OCI-LY3 (cell line): Measurements from ENCODE around the gene FREY1.
A peak's percentile ranks its signal among the peaks of the same experiment; 100 is the strongest.

Source experiments
- H2AFZ ChIP-seq: fragments of 200-600, 300-600 bp; shearing (Covaris generic); 2 replicates; pipeline ENCODE4 v1.6.0; 2014; ENCODE audit warnings: antibody characterized with exemption, low read depth, low read length
- H3K27ac ChIP-seq: fragments of 200-600, 300-600 bp; sonication (generic); 2 replicates; pipeline ENCODE4 v1.5.1; 2014; ENCODE audit warnings: mild to moderate bottlenecking, low read length, moderate library complexity, mixed read lengths
- H3K27me3 ChIP-seq: fragments of 200-600, 300-600 bp; sonication (generic); 2 replicates; pipeline ENCODE4 v1.6.1; 2014; ENCODE audit warnings: low read depth, low read length, mixed read lengths
- H3K36me3 ChIP-seq: fragments of 200-600, 300-600 bp; sonication (generic); replicated peaks from 2 replicates; pipeline ENCODE3; 2014; ENCODE audit warnings: low read depth, low read length, mixed read lengths
- H3K4me1 ChIP-seq: fragments of 300-600, 200-600 bp; sonication (generic); 2 replicates; pipeline ENCODE4 v1.6.1; 2014; ENCODE audit warnings: low read length, mixed read lengths
- H3K4me2 ChIP-seq: fragments of 200-600, 300-600 bp; sonication (generic); 2 replicates; pipeline ENCODE4 v1.6.1; 2014; ENCODE audit warnings: low read length, mixed read lengths
- H3K4me3 ChIP-seq: fragments of 300-600, 200-600 bp; sonication (generic); 2 replicates; pipeline ENCODE4 v1.5.1; 2014; ENCODE audit warnings: antibody characterized with exemption, mild to moderate bottlenecking, low read length, moderate library complexity
- H3K79me2 ChIP-seq: fragments of 300-600, 200-600 bp; shearing (Covaris generic); 2 replicates; pipeline ENCODE4 v1.6.1; 2014; ENCODE audit warnings: mild to moderate bottlenecking, low read length, mixed read lengths
- H3K9ac ChIP-seq: fragments of 300-600, 200-600 bp; shearing (Covaris generic); 2 replicates; pipeline ENCODE4 v1.6.0; 2014; ENCODE audit warnings: mild to moderate bottlenecking, low read length, moderate library complexity
- H3K9me3 ChIP-seq: fragments of 200-600, 300-600 bp; shearing (Covaris generic); 2 replicates; pipeline ENCODE4 v1.6.1; 2014; ENCODE audit warnings: low read length, mixed read lengths; ENCODE audit not compliant: insufficient read depth
- H4K20me1 ChIP-seq: fragments of 200-600, 300-600 bp; sonication (generic); 2 replicates; pipeline ENCODE4 v1.6.1; 2016; ENCODE audit warnings: low read length, mixed read lengths; ENCODE audit not compliant: insufficient read depth
- EZH2phosphoT487 ChIP-seq: fragments of 200-600 bp; shearing (Covaris generic); IDR thresholded peaks from 2 replicates; pipeline ENCODE4 v1.6.1; 2018; ENCODE audit warnings: antibody characterized with exemption, mixed run types, low read depth
- TF ChIP-seq, protein P1 (sequence below): fragments of 200-600, 300-600 bp; sonication (generic); IDR thresholded peaks from 2 replicates; pipeline ENCODE4 v1.5.1; 2014; ENCODE audit warnings: antibody characterized with exemption, low read length, low read depth

FREY1 gene

DNA sequence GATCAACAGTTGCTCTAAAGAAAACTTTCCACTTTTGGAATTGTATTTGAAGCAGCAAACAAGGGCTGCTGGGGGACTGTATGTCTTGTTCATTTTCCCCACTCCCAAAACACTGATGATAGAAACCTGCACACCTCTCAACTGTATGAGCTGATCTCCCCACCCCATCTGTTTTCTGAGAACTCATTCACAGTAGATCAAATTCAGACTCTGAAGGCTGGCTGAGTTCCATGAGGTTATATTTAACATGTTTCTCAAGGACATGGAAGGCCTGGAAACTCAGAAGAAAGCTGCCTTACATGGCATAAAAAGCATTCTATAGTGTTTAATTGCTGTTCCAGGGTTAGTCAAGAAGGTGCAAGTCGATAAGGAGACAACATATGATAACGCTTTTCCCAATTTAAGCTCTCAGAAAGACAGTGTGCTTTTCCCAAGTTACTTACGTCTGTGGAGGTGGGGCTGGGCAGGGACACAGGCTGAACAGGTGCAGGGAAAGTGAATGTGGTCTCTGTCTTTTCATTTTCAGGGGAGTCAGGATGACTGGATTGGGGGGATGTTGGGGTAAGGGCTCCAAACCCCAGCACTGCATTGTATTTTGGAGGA, 38.4 kb upstream of the FREY1 start:
- H3K27ac ChIP-seq, result no peak overlapping the region
- H3K9ac ChIP-seq, result no peak overlapping the region
- no peaks in the 10 kb centered on the region for H3K9me3 ChIP-seq
- H3K4me3 ChIP-seq, result no peak overlapping the region
- H3K4me1 ChIP-seq, result peaks cover 23% of the 10 kb centered on the region
- no peak for TF ChIP-seq EZH2phosphoT487
- no peak overlapping the region for H2AFZ ChIP-seq
- peaks cover 32% of the 10 kb centered on the region for H3K36me3 ChIP-seq
- H3K79me2 ChIP-seq, result no peaks in the 10 kb centered on the region
- no peaks in the 10 kb centered on the region for H3K27me3 ChIP-seq
- no peaks in the 10 kb centered on the region for H4K20me1 ChIP-seq
- no peak overlapping the region for H3K4me2 ChIP-seq

DNA sequence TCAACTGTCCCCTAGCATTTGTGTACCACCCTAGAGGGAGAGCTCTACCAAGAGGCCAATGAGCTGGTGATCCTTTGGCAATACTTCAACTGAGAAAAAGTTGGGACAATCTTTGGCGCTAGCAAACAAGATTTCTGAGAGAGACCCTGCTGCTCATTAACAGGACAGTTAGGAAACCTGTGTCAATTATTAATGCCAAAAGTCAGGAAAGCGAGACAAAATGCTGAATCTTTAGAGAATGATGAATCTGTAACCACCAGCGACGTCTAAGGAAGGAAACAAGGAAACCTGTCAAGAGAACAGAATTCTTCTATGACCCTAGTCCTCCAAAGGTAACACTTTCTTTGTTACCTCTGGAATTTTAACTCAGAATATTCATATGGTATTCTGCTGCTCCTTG, 35.3 kb upstream of the FREY1 start:
- TF ChIP-seq EZH2phosphoT487, result no peak
- TF ChIP-seq, protein P1, sequence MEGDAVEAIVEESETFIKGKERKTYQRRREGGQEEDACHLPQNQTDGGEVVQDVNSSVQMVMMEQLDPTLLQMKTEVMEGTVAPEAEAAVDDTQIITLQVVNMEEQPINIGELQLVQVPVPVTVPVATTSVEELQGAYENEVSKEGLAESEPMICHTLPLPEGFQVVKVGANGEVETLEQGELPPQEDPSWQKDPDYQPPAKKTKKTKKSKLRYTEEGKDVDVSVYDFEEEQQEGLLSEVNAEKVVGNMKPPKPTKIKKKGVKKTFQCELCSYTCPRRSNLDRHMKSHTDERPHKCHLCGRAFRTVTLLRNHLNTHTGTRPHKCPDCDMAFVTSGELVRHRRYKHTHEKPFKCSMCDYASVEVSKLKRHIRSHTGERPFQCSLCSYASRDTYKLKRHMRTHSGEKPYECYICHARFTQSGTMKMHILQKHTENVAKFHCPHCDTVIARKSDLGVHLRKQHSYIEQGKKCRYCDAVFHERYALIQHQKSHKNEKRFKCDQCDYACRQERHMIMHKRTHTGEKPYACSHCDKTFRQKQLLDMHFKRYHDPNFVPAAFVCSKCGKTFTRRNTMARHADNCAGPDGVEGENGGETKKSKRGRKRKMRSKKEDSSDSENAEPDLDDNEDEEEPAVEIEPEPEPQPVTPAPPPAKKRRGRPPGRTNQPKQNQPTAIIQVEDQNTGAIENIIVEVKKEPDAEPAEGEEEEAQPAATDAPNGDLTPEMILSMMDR, result no peak
- Histone ChIP-seq H3K4me3 (no peak overlapping the region), H3K27ac (peak overlapping the region; percentile 67; the same call in 1 of the 2 replicates), H3K36me3 (peaks cover 12% of the 10 kb centered on the region), H3K27me3 (no peaks in the 10 kb centered on the region), H3K4me1 (peaks cover 50% of the 10 kb centered on the region), H4K20me1 (no peaks in the 10 kb centered on the region), H3K4me2 (0 out of 2 replicates have a peak overlapping the region, but pooled peaks have one; percentile 56), H3K9ac (no peak overlapping the region), H3K79me2 (no peaks in the 10 kb centered on the region), H3K9me3 (no peaks in the 10 kb centered on the region), H2AFZ (no peak overlapping the region)

GRCh38 chr11:45941285-45941684, 34.2 kb upstream of the FREY1 start:
- Histone ChIP-seq H3K4me2 (peak overlapping the region; percentile 56), H3K4me1 (peaks cover 60% of the 10 kb centered on the region), H4K20me1 (no peaks in the 10 kb centered on the region)

GRCh38 chr11:45939836-45940235, 32.8 kb upstream of the FREY1 start:
- H3K4me2 ChIP-seq, result no peak overlapping the region
- TF ChIP-seq, protein P1, result no peak
- no peak for TF ChIP-seq EZH2phosphoT487

More at GRCh38 chr11:45941285-45941684, 34.2 kb upstream of the FREY1 start:
- Histone ChIP-seq H3K9me3 (no peaks in the 10 kb centered on the region), H3K36me3 (peaks cover 14% of the 10 kb centered on the region), H3K4me3 (peak overlapping the region; percentile 2), H3K27me3 (no peaks in the 10 kb centered on the region), H3K27ac (peak overlapping the region; percentile 67), H2AFZ (no peak overlapping the region), H3K79me2 (no peaks in the 10 kb centered on the region), H3K9ac (no peak overlapping the region; the same call in 1 of the 2 replicates)
- TF ChIP-seq, protein P1, result no peak
- no peak for TF ChIP-seq EZH2phosphoT487

More at GRCh38 chr11:45939836-45940235, 32.8 kb upstream of the FREY1 start:
- Histone ChIP-seq H3K9ac (no peak overlapping the region), H3K27ac (peak overlapping the region; percentile 17; the same call in 1 of the 2 replicates), H3K9me3 (no peaks in the 10 kb centered on the region), H2AFZ (no peak overlapping the region), H3K4me3 (no peak overlapping the region), H3K79me2 (no peaks in the 10 kb centered on the region), H4K20me1 (no peaks in the 10 kb centered on the region), H3K27me3 (no peaks in the 10 kb centered on the region), H3K4me1 (peaks cover 74% of the 10 kb centered on the region), H3K36me3 (peaks cover 17% of the 10 kb centered on the region)
